ENCODE data around the gene COX8C. TPM values are rescaled to one million over a fixed set of nuclear protein-coding genes. Genes with fewer than 3 reads are reported as not detected.
"Not testable (repeated sequence)": the region's sequence is repeated elsewhere in the genome, so short reads cannot be mapped to it uniquely, and the experiment has no call there.

The COX8C gene
- total and polyA plus RNA-seq, 5 donors from 2014 or later, result 0.47 TPM; not detected in 4

- no peak overlapping the region for H3K27ac Mint-ChIP-seq
- H3K27me3 ChIP-seq (ENCODE audit: control insufficient read depth, insufficient read depth, low read length), result peaks cover 9% of the 10 kb centered on the region
- H3K36me3 Mint-ChIP-seq, result no peaks in the 10 kb centered on the region
- H3K9me3 Mint-ChIP-seq, result peaks cover 0 to 4% (median 0%) of the 10 kb centered on the region in 7 donors
- ATAC-seq (ENCODE audit: low read depth in 2 of 2), result no peak
- no peaks in the 10 kb centered on the region for H3K4me1 ChIP-seq (ENCODE audit: control insufficient read depth, insufficient read depth, low read length, poor library complexity, severe bottlenecking)
- H3K27ac ChIP-seq (ENCODE audit: insufficient read depth, low read length, poor library complexity, severe bottlenecking), result no peak overlapping the region
- no peak overlapping the region for H3K4me3 ChIP-seq (ENCODE audit: low read depth, low read length)
- H3K27me3 Mint-ChIP-seq, result peaks cover 25% of the 10 kb centered on the region
- peak in 1 of 3 donors; percentile 16 for DNase-seq
- no peaks in the 10 kb centered on the region for H3K36me3 ChIP-seq (ENCODE audit: control insufficient read depth, insufficient read depth, low read length)
- H3K9me3 ChIP-seq (ENCODE audit: control insufficient read depth in 2 of 2, low read length in 2 of 2), result no peaks in the 10 kb centered on the region
- H3K4me3 Mint-ChIP-seq, result no peak overlapping the region
- H3K4me1 Mint-ChIP-seq, result no peaks in the 10 kb centered on the region
Observed at GRCh38 chr14:93347850-93348249, 868 bp downstream of the COX8C start.

GRCh38 chr14:93348292-93348691 lies 1.3 kb downstream of the COX8C start:
- H3K9me3 Mint-ChIP-seq, result peaks cover 0 to 3% (median 0%) of the 10 kb centered on the region in 7 donors
- no peaks in the 10 kb centered on the region for H3K4me1 Mint-ChIP-seq
- H3K27ac ChIP-seq (ENCODE audit: insufficient read depth, low read length, poor library complexity, severe bottlenecking), result no peak overlapping the region
- H3K36me3 ChIP-seq (ENCODE audit: control insufficient read depth, insufficient read depth, low read length), result no peaks in the 10 kb centered on the region
- ATAC-seq (ENCODE audit: low read depth in 2 of 2) (no peak), DNase-seq (no peak)
- H3K4me1 ChIP-seq (ENCODE audit: control insufficient read depth, insufficient read depth, low read length, poor library complexity, severe bottlenecking), result no peaks in the 10 kb centered on the region
- H3K36me3 Mint-ChIP-seq, result no peaks in the 10 kb centered on the region
- H3K27ac Mint-ChIP-seq, result no peak overlapping the region
- H3K4me3 Mint-ChIP-seq, result no peak overlapping the region
- H3K27me3 ChIP-seq (ENCODE audit: control insufficient read depth, insufficient read depth, low read length), result peaks cover 9% of the 10 kb centered on the region
- H3K27me3 Mint-ChIP-seq, result peaks cover 25% of the 10 kb centered on the region
- H3K9me3 ChIP-seq (ENCODE audit: control insufficient read depth in 2 of 2, low read length in 2 of 2), result no peaks in the 10 kb centered on the region
- H3K4me3 ChIP-seq (ENCODE audit: low read depth, low read length), result no peak overlapping the region

GRCh38 chr14:93354873-93355272 lies 7.9 kb downstream of the COX8C start:
- H3K9me3 ChIP-seq (ENCODE audit: control insufficient read depth in 2 of 2, low read length in 2 of 2); H3K27me3 ChIP-seq (ENCODE audit: control insufficient read depth, insufficient read depth, low read length); H3K4me3 Mint-ChIP-seq; H3K9me3 Mint-ChIP-seq; ATAC-seq (ENCODE audit: low read depth in 2 of 2); H3K4me1 Mint-ChIP-seq; H3K27ac ChIP-seq (ENCODE audit: insufficient read depth, low read length, poor library complexity, severe bottlenecking); H3K36me3 Mint-ChIP-seq; H3K36me3 ChIP-seq (ENCODE audit: control insufficient read depth, insufficient read depth, low read length); DNase-seq; H3K27ac Mint-ChIP-seq; H3K4me1 ChIP-seq (ENCODE audit: control insufficient read depth, insufficient read depth, low read length, poor library complexity, severe bottlenecking); H3K4me3 ChIP-seq (ENCODE audit: low read depth, low read length): not testable (repeated sequence)
- peaks cover 11% of the 10 kb centered on the region for H3K27me3 Mint-ChIP-seq

- no peaks in the 10 kb centered on the region for H3K36me3 Mint-ChIP-seq
- DNase-seq, result no peak
- Histone ChIP-seq H3K4me1 (ENCODE audit: control insufficient read depth, insufficient read depth, low read length, poor library complexity, severe bottlenecking) (no peaks in the 10 kb centered on the region), H3K4me3 (ENCODE audit: low read depth, low read length) (no peak overlapping the region), H3K27ac (ENCODE audit: insufficient read depth, low read length, poor library complexity, severe bottlenecking) (no peak overlapping the region), H3K9me3 (ENCODE audit: control insufficient read depth in 2 of 2, low read length in 2 of 2) (no peaks in the 10 kb centered on the region), H3K27me3 (ENCODE audit: control insufficient read depth, insufficient read depth, low read length) (peaks cover 10% of the 10 kb centered on the region), H3K36me3 (ENCODE audit: control insufficient read depth, insufficient read depth, low read length) (no peaks in the 10 kb centered on the region)
- H3K27me3 Mint-ChIP-seq, result peaks cover 27% of the 10 kb centered on the region
- H3K4me3 Mint-ChIP-seq, result no peak overlapping the region
- no peaks in the 10 kb centered on the region for H3K4me1 Mint-ChIP-seq
- ATAC-seq (ENCODE audit: low read depth in 2 of 2), result no peak
- H3K9me3 Mint-ChIP-seq, result peaks cover 0 to 5% (median 0%) of the 10 kb centered on the region in 7 donors
- H3K27ac Mint-ChIP-seq, result no peak overlapping the region
Observed at GRCh38 chr14:93368996-93369712, 22.2 kb downstream of the COX8C start.

- H3K9me3 Mint-ChIP-seq, result peaks cover 0 to 5% (median 0%) of the 10 kb centered on the region in 7 donors
- ATAC-seq (ENCODE audit: low read depth in 2 of 2) (peak in 1 of 2 donors; percentile 48), DNase-seq (no peak)
- H3K4me3 Mint-ChIP-seq, result no peak overlapping the region
- no peaks in the 10 kb centered on the region for H3K36me3 ChIP-seq (ENCODE audit: control insufficient read depth, insufficient read depth, low read length)
- peaks cover 23% of the 10 kb centered on the region for H3K27me3 Mint-ChIP-seq
- H3K27me3 ChIP-seq (ENCODE audit: control insufficient read depth, insufficient read depth, low read length), result peaks cover 11% of the 10 kb centered on the region
- H3K4me3 ChIP-seq (ENCODE audit: low read depth, low read length), result no peak overlapping the region
- no peaks in the 10 kb centered on the region for H3K9me3 ChIP-seq (ENCODE audit: control insufficient read depth in 2 of 2, low read length in 2 of 2)
- H3K27ac ChIP-seq (ENCODE audit: insufficient read depth, low read length, poor library complexity, severe bottlenecking), result no peak overlapping the region
- H3K4me1 Mint-ChIP-seq, result no peaks in the 10 kb centered on the region
- H3K27ac Mint-ChIP-seq, result no peak overlapping the region
- no peaks in the 10 kb centered on the region for H3K4me1 ChIP-seq (ENCODE audit: control insufficient read depth, insufficient read depth, low read length, poor library complexity, severe bottlenecking)
- H3K36me3 Mint-ChIP-seq, result no peaks in the 10 kb centered on the region
Observed at GRCh38 chr14:93369713-93370266, 22.8 kb downstream of the COX8C start.

GRCh38 chr14:93375673-93376156 lies 28.7 kb downstream of the COX8C start:
- Histone ChIP-seq H3K27ac (ENCODE audit: insufficient read depth, low read length, poor library complexity, severe bottlenecking) (no peak overlapping the region), H3K9me3 (ENCODE audit: control insufficient read depth in 2 of 2, low read length in 2 of 2) (no peaks in the 10 kb centered on the region), H3K4me3 (ENCODE audit: low read depth, low read length) (no peak overlapping the region), H3K4me1 (ENCODE audit: control insufficient read depth, insufficient read depth, low read length, poor library complexity, severe bottlenecking) (no peaks in the 10 kb centered on the region), H3K36me3 (ENCODE audit: control insufficient read depth, insufficient read depth, low read length) (no peaks in the 10 kb centered on the region), H3K27me3 (ENCODE audit: control insufficient read depth, insufficient read depth, low read length) (peaks cover 9% of the 10 kb centered on the region)
- no peak for ATAC-seq (ENCODE audit: low read depth in 2 of 2)
- no peaks in the 10 kb centered on the region for H3K36me3 Mint-ChIP-seq
- H3K9me3 Mint-ChIP-seq, result peaks cover 0 to 5% (median 1%) of the 10 kb centered on the region in 7 donors
- no peak overlapping the region for H3K27ac Mint-ChIP-seq
- no peaks in the 10 kb centered on the region for H3K4me1 Mint-ChIP-seq
- peaks cover 19% of the 10 kb centered on the region for H3K27me3 Mint-ChIP-seq
- no peak for DNase-seq
- H3K4me3 Mint-ChIP-seq, result no peak overlapping the region

- no peaks in the 10 kb centered on the region for H3K36me3 Mint-ChIP-seq
- ATAC-seq (ENCODE audit: low read depth in 2 of 2) (no peak), DNase-seq (no peak)
- Histone ChIP-seq H3K36me3 (ENCODE audit: control insufficient read depth, insufficient read depth, low read length) (no peaks in the 10 kb centered on the region), H3K4me3 (ENCODE audit: low read depth, low read length) (no peak overlapping the region), H3K4me1 (ENCODE audit: control insufficient read depth, insufficient read depth, low read length, poor library complexity, severe bottlenecking) (no peaks in the 10 kb centered on the region), H3K9me3 (ENCODE audit: control insufficient read depth in 2 of 2, low read length in 2 of 2) (no peaks in the 10 kb centered on the region), H3K27ac (ENCODE audit: insufficient read depth, low read length, poor library complexity, severe bottlenecking) (no peak overlapping the region), H3K27me3 (ENCODE audit: control insufficient read depth, insufficient read depth, low read length) (peaks cover 6% of the 10 kb centered on the region)
- H3K27me3 Mint-ChIP-seq, result peaks cover 21% of the 10 kb centered on the region
- peaks cover 0 to 9% (median 2%) of the 10 kb centered on the region in 7 donors for H3K9me3 Mint-ChIP-seq
- no peaks in the 10 kb centered on the region for H3K4me1 Mint-ChIP-seq
- no peak overlapping the region for H3K4me3 Mint-ChIP-seq
- H3K27ac Mint-ChIP-seq, result no peak overlapping the region
Observed at GRCh38 chr14:93379831-93380230, 32.8 kb downstream of the COX8C start.

GRCh38 chr14:93381644-93382043 lies 34.7 kb downstream of the COX8C start:
- Histone ChIP-seq H3K36me3 (ENCODE audit: control insufficient read depth, insufficient read depth, low read length) (no peaks in the 10 kb centered on the region), H3K4me1 (ENCODE audit: control insufficient read depth, insufficient read depth, low read length, poor library complexity, severe bottlenecking) (no peaks in the 10 kb centered on the region), H3K27me3 (ENCODE audit: control insufficient read depth, insufficient read depth, low read length) (peaks cover 6% of the 10 kb centered on the region), H3K4me3 (ENCODE audit: low read depth, low read length) (no peak overlapping the region), H3K27ac (ENCODE audit: insufficient read depth, low read length, poor library complexity, severe bottlenecking) (no peak overlapping the region), H3K9me3 (ENCODE audit: control insufficient read depth in 2 of 2, low read length in 2 of 2) (no peaks in the 10 kb centered on the region)
- no peak for DNase-seq
- Mint-ChIP-seq H3K36me3 (no peaks in the 10 kb centered on the region), H3K27ac (no peak overlapping the region), H3K9me3 (peaks cover 0 to 9% (median 4%) of the 10 kb centered on the region in 7 donors), H3K4me3 (no peak overlapping the region), H3K27me3 (peaks cover 32% of the 10 kb centered on the region), H3K4me1 (no peaks in the 10 kb centered on the region)
- no peak for ATAC-seq (ENCODE audit: low read depth in 2 of 2)

All from CD4-positive, CD25-positive, alpha-beta regulatory T cell (primary cell).